ENCODE results near the gene ABLIM3.

Gene ABLIM3

GRCh38 chr5:149309354-149309753 is 168.1 kb downstream of the ABLIM3 start:
- no peak for DNase-seq (ENCODE audit: low spot score)

Data from germinal center (tissue), 1 donor.